IMR-90 (cell line): ENCODE data around the gene ZNF365. TPM values are rescaled to one million over a fixed set of nuclear protein-coding genes. Genes with fewer than 3 reads are reported as not detected.
A peak's percentile ranks its signal among the peaks of the same experiment; 100 is the strongest.

ENCODE experiments used
- ATAC-seq: fragments of 200-7000 bp; cut with Tn5 transposase; 2 replicates; pipeline ENCODE4 v1.9.1; 2020; ENCODE audit warnings: low read depth, mild to moderate bottlenecking, moderate library complexity
- BruUV-seq: library from RNA; stranded (reverse); fragments of 400-500 nt; replicated peaks from 2 replicates; lab custom pipeline; 2021; lab: Mats Ljungman, UMichigan
- CTCF ChIA-PET: fragments of 300-600 bp; formaldehyde crosslinking; extraction: SDS; loops from one replicate; lab custom pipeline; 2021; ENCODE audit warnings: antibody characterized with exemption; lab: Yijun Ruan, JAX
- POLR2A ChIA-PET: fragments of 300-600 bp; sonication (Branson Sonifier 250); formaldehyde crosslinking; loops from one replicate; lab custom pipeline; 2022; ENCODE audit warnings: antibody characterized with exemption; ENCODE audit not compliant: unreplicated experiment; lab: Charles Lee
- DNase-seq: peaks from one replicate; pipeline ENCODE4 v3.0.0; 2013
- H2AFZ ChIP-seq: replicated peaks from 2 replicates; pipeline ENCODE3; 2013; ENCODE audit warnings: low read length, mild to moderate bottlenecking; ENCODE audit not compliant: poor library complexity
- H2AK5ac ChIP-seq: 2 replicates; pipeline ENCODE4 v1.6.1; 2013; ENCODE audit warnings: low read depth, low read length, inconsistent platforms
- H2AK9ac ChIP-seq: replicated peaks from 2 replicates; pipeline ENCODE3; 2013; ENCODE audit warnings: mild to moderate bottlenecking, low read depth, low read length, moderate library complexity; ENCODE audit not compliant: poor library complexity
- H2BK120ac ChIP-seq: 2 replicates; pipeline ENCODE4 v1.6.1; 2013; ENCODE audit warnings: low read depth, low read length, inconsistent platforms
- H2BK15ac ChIP-seq: 3 replicates; pipeline ENCODE4 v1.6.1; 2013; ENCODE audit warnings: low read depth, low read length, inconsistent platforms
- H2BK20ac ChIP-seq: 2 replicates; pipeline ENCODE4 v1.6.1; 2013; ENCODE audit warnings: low read depth, mild to moderate bottlenecking, inconsistent platforms, low read length, moderate library complexity
- H2BK5ac ChIP-seq: 2 replicates; pipeline ENCODE4 v1.6.1; 2013; ENCODE audit warnings: mild to moderate bottlenecking, low read depth, low read length, inconsistent platforms; ENCODE audit not compliant: poor library complexity, severe bottlenecking
- H3K14ac ChIP-seq: replicated peaks from 2 replicates; pipeline ENCODE4 v1.6.1; 2013; ENCODE audit warnings: low read depth, low read length, inconsistent platforms
- H3K18ac ChIP-seq: 2 replicates; pipeline ENCODE4 v1.6.1; 2013; ENCODE audit warnings: low read depth, low read length, control low read depth
- H3K23ac ChIP-seq: 2 replicates; pipeline ENCODE4 v1.6.1; 2013; ENCODE audit warnings: low read depth, low read length, inconsistent platforms
- H3K27ac ChIP-seq: 2 replicates; pipeline ENCODE4 v1.5.1; 2013; ENCODE audit warnings: mild to moderate bottlenecking, control low read depth, low read length; ENCODE audit not compliant: insufficient read depth
- H3K27me3 ChIP-seq: 2 replicates; pipeline ENCODE4 v1.6.1; 2013; ENCODE audit warnings: low read length; ENCODE audit not compliant: control insufficient read depth, insufficient read depth
- H3K36me3 ChIP-seq: 2 replicates; pipeline ENCODE4 v1.6.1; 2013; ENCODE audit warnings: low read length, mixed read lengths; ENCODE audit not compliant: control insufficient read depth, insufficient read depth
- H3K4ac ChIP-seq: 2 replicates; pipeline ENCODE4 v1.6.1; 2013; ENCODE audit warnings: low read depth, low read length, inconsistent platforms
- H3K4me1 ChIP-seq: 2 replicates; pipeline ENCODE4 v1.6.1; 2013; ENCODE audit warnings: low read length, mixed read lengths; ENCODE audit not compliant: control insufficient read depth, insufficient read depth
- H3K4me2 ChIP-seq: 2 replicates; pipeline ENCODE4 v1.6.1; 2013; ENCODE audit warnings: low read depth, mild to moderate bottlenecking, control low read depth, low read length, moderate library complexity
- H3K4me3 ChIP-seq: 2 replicates; pipeline ENCODE4 v1.5.1; 2013; ENCODE audit warnings: low read depth, mild to moderate bottlenecking, control low read depth, low read length, moderate library complexity; ENCODE audit not compliant: insufficient read depth
- H3K56ac ChIP-seq: 2 replicates; pipeline ENCODE4 v1.6.1; 2013; ENCODE audit warnings: low read length, inconsistent platforms; ENCODE audit not compliant: insufficient read depth; ENCODE audit errors: extremely low read depth
- H3K79me1 ChIP-seq, 2 experiments: 2 replicates each; pipeline ENCODE4 v1.6.1; 2013; ENCODE audit warnings: low read length in 2 of 2, inconsistent platforms in 1 of 2, low read depth in 1 of 2
- H3K9ac ChIP-seq: 2 replicates; pipeline ENCODE4 v1.6.1; 2013; ENCODE audit warnings: low read depth, low read length, control low read depth
- H3K9me1 ChIP-seq: 2 replicates; pipeline ENCODE4 v1.6.1; 2013; ENCODE audit warnings: low read length, inconsistent platforms; ENCODE audit not compliant: insufficient read depth
- H3K9me3 ChIP-seq: 2 replicates; pipeline ENCODE4 v1.6.1; 2013; ENCODE audit warnings: low read length; ENCODE audit not compliant: control insufficient read depth, insufficient read depth
- H4K20me1 ChIP-seq: 2 replicates; pipeline ENCODE4 v1.6.1; 2013; ENCODE audit warnings: low read length, inconsistent platforms; ENCODE audit not compliant: insufficient read depth
- H4K5ac ChIP-seq: 2 replicates; pipeline ENCODE4 v1.6.1; 2013; ENCODE audit warnings: mild to moderate bottlenecking, low read depth, low read length, control low read depth
- H4K8ac ChIP-seq, 2 experiments: 2 replicates each; pipeline ENCODE4 v1.6.1; 2013; ENCODE audit warnings: low read depth in 2 of 2, low read length in 2 of 2, control low read depth in 1 of 2, inconsistent platforms in 1 of 2
- H4K91ac ChIP-seq: 2 replicates; pipeline ENCODE4 v1.6.1; 2013; ENCODE audit warnings: low read depth, low read length, inconsistent platforms; ENCODE audit not compliant: insufficient read depth
- BHLHE40 ChIP-seq: fragments of 150-350 bp; IDR thresholded peaks from 2 replicates; pipeline ENCODE4 v1.6.1; 2016; ENCODE audit warnings: mild to moderate bottlenecking, low read depth, low read length
- CEBPB ChIP-seq: IDR thresholded peaks from 2 replicates; pipeline ENCODE4 v1.6.1; 2012; ENCODE audit warnings: low read depth, low read length, improper control_type of control experiment
- MAFK ChIP-seq: IDR thresholded peaks from 2 replicates; pipeline ENCODE4 v1.6.1; 2012; ENCODE audit warnings: low read depth, low read length, improper control_type of control experiment
- POLR2A ChIP-seq: IDR thresholded peaks from 2 replicates; pipeline ENCODE4 v1.6.1; 2012; ENCODE audit warnings: mild to moderate bottlenecking, low read depth, low read length
- RCOR1 ChIP-seq: IDR thresholded peaks from 2 replicates; pipeline ENCODE4 v1.6.1; 2012; ENCODE audit warnings: mild to moderate bottlenecking, low read length, improper control_type of control experiment; ENCODE audit not compliant: insufficient replicate concordance
- RFX5 ChIP-seq: IDR thresholded peaks from 2 replicates; pipeline ENCODE4 v1.8.0; 2012; ENCODE audit warnings: low read depth, mild to moderate bottlenecking, low read length, moderate library complexity
- SMC3 ChIP-seq: fragments of 150-350 bp; IDR thresholded peaks from 2 replicates; pipeline ENCODE4 v1.6.1; 2016; ENCODE audit warnings: low read depth, mild to moderate bottlenecking, antibody characterized with exemption, low read length, moderate library complexity
- WGBS, 2 experiments: methylation state at CpG; one replicate each; pipeline versions ENCODE4 v1.1.5 to v1.1.7; 2013; ENCODE audit warnings: missing lambda C conversion rate in 2 of 2; ENCODE audit not compliant: insufficient read length in 1 of 2; ENCODE audit errors: extremely low coverage in 2 of 2; 5-methylcytosine and 5-hydroxymethylcytosine counted together
- dilution Hi-C: fragments of 300-500 bp; cut with HindIII; formaldehyde crosslinking; loops from one replicate; pipeline ENCODE4 v1.14.3; 2018; ENCODE audit warnings: low sequenced_read_pairs; ENCODE audit not compliant: unreplicated experiment
- in situ Hi-C: fragments of 300-500 bp; cut with MboI; formaldehyde crosslinking; loops from 3 replicates; pipeline ENCODE4 v1.14.3; 2019; ENCODE audit warnings: low sequenced_read_pairs, inconsistent platforms, mixed read lengths
- intact Hi-C: fragments of 100-400 bp; cut with micrococcal nuclease; formaldehyde crosslinking; loops from 2 replicates; pipeline ENCODE4 v1.10.0; 2022
- polyA plus RNA-seq, 3 experiments: library from polyadenylated mRNA; depleted of rRNA; stranded (reverse); fragments of >200 nt; gene quantifications; 2 replicates each; pipeline ENCODE4 v1.2.3, GENCODE V29; 2012; ENCODE audit warnings: low replicate concordance in 1 of 3
- total RNA-seq: library from RNA; depleted of rRNA; stranded (reverse); fragments of >200 nt; gene quantifications from 2 replicates; pipeline ENCODE4 v1.2.3, GENCODE V29; 2012
- TF ChIP-seq, protein P1 (sequence below): fragments of 150-350 bp; IDR thresholded peaks from 2 replicates; pipeline ENCODE4 v1.6.1; 2016; ENCODE audit warnings: low read depth, mild to moderate bottlenecking, low read length, moderate library complexity, borderline replicate concordance
- TF ChIP-seq, protein P2 (sequence below): conservative IDR thresholded peaks from 2 replicates; pipeline ENCODE4 v1.5.1; 2012; ENCODE audit warnings: mild to moderate bottlenecking, low read depth, low read length, improper control_type of control experiment
- TF ChIP-seq, protein P3 (sequence below): fragments of 150-350 bp; IDR thresholded peaks from 2 replicates; pipeline ENCODE4 v1.6.1; 2017; ENCODE audit warnings: mild to moderate bottlenecking, antibody characterized with exemption, low read length, low read depth

The ZNF365 gene
- total and polyA plus RNA-seq, 2 of the 4 experiments (the other 2 are of a cell fraction): 1.2 to 3.2 TPM

DNA sequence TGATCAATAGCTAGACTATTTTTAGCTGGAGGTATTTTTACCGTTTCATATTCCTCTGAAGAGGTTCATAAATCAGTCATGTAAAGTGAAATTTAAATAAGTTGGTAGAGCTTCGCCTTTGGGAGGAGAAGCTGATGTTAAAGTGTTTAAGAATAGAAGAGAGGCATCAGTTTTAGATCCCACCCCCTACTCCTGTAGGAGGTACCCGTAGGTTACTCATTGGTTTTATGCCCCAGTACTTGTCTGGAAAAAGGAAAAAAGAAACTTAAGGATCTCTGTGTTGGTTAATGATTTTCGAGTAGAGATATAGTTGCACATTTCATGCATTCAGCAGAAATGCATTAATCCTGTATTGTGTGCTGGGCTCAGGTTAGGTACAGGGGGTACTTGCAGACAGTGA, 8.7 kb downstream of the ZNF365 start:
- ChIA-PET CTCF (no interaction called here), POLR2A (no interaction called here)
- no peaks in the 10 kb centered on the region for H3K36me3 ChIP-seq
- no peak overlapping the region for H2AK9ac ChIP-seq
- DNase-seq: no peak
- H3K4me1 ChIP-seq: peaks cover 5% of the 10 kb centered on the region
- H2BK15ac ChIP-seq: no peak overlapping the region
- WGBS, 2 experiments: no CpG with 5 or more reads among the region's 4 CpGs
- no peak overlapping the region for H2BK20ac ChIP-seq
- in situ Hi-C loops (no loop called here), intact Hi-C loops (no loop called here), dilution Hi-C loops (no loop called here)
- no peak for ATAC-seq
- TF ChIP-seq, protein P1, sequence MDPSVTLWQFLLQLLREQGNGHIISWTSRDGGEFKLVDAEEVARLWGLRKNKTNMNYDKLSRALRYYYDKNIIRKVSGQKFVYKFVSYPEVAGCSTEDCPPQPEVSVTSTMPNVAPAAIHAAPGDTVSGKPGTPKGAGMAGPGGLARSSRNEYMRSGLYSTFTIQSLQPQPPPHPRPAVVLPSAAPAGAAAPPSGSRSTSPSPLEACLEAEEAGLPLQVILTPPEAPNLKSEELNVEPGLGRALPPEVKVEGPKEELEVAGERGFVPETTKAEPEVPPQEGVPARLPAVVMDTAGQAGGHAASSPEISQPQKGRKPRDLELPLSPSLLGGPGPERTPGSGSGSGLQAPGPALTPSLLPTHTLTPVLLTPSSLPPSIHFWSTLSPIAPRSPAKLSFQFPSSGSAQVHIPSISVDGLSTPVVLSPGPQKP: no peak
- TF ChIP-seq BHLHE40 (no peak), MAFK (no peak), RFX5 (no peak), POLR2A (no peak), RCOR1 (no peak), CEBPB (no peak), SMC3 (no peak)
- TF ChIP-seq, protein P2, sequence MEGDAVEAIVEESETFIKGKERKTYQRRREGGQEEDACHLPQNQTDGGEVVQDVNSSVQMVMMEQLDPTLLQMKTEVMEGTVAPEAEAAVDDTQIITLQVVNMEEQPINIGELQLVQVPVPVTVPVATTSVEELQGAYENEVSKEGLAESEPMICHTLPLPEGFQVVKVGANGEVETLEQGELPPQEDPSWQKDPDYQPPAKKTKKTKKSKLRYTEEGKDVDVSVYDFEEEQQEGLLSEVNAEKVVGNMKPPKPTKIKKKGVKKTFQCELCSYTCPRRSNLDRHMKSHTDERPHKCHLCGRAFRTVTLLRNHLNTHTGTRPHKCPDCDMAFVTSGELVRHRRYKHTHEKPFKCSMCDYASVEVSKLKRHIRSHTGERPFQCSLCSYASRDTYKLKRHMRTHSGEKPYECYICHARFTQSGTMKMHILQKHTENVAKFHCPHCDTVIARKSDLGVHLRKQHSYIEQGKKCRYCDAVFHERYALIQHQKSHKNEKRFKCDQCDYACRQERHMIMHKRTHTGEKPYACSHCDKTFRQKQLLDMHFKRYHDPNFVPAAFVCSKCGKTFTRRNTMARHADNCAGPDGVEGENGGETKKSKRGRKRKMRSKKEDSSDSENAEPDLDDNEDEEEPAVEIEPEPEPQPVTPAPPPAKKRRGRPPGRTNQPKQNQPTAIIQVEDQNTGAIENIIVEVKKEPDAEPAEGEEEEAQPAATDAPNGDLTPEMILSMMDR: no peak
- TF ChIP-seq, protein P3, sequence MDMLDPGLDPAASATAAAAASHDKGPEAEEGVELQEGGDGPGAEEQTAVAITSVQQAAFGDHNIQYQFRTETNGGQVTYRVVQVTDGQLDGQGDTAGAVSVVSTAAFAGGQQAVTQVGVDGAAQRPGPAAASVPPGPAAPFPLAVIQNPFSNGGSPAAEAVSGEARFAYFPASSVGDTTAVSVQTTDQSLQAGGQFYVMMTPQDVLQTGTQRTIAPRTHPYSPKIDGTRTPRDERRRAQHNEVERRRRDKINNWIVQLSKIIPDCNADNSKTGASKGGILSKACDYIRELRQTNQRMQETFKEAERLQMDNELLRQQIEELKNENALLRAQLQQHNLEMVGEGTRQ: no peak
- H4K91ac ChIP-seq: no peak overlapping the region
- H3K18ac ChIP-seq: no peak overlapping the region
- H2BK120ac ChIP-seq: no peak overlapping the region
- H2AFZ ChIP-seq: no peak overlapping the region
- peak overlapping the region; percentile 45; the same call in 1 of the 2 replicates for H2AK5ac ChIP-seq
- H3K4me2 ChIP-seq: no peak overlapping the region
- H4K8ac ChIP-seq: no peak overlapping the region
- H3K27ac ChIP-seq: no peak overlapping the region
- no peak overlapping the region for H3K9ac ChIP-seq
- H4K20me1 ChIP-seq: no peaks in the 10 kb centered on the region
- no TSS peak for BruUV-seq
- H4K5ac ChIP-seq: no peak overlapping the region; the same call in 1 of the 2 replicates
- H3K79me1 ChIP-seq: no peaks in the 10 kb centered on the region; a peak in 2 of 4 replicates
- H3K9me1 ChIP-seq: no peaks in the 10 kb centered on the region
- H3K14ac ChIP-seq: no peak overlapping the region
- no peaks in the 10 kb centered on the region for H3K9me3 ChIP-seq
- no peak overlapping the region for H3K4ac ChIP-seq
- H2BK5ac ChIP-seq: no peak overlapping the region
- no peak overlapping the region for H3K4me3 ChIP-seq
- no peak overlapping the region for H3K56ac ChIP-seq
- H3K23ac ChIP-seq: no peak overlapping the region
- H3K27me3 ChIP-seq: no peaks in the 10 kb centered on the region
